Stimulated activated CD4-positive, alpha-beta T cell treated with anti-CD3 and anti-CD28 coated beads, TNF-alpha, amount 100 ng/mL, for 24 hours (primary cell): Measurements from ENCODE around the gene PRKAG2.
"Not testable (repeated sequence)": the region's sequence is repeated elsewhere in the genome, so short reads cannot be mapped to it uniquely, and the experiment has no call there.

Experiments used
- DNase-seq, 3 experiments: peaks; one replicate each; pipeline ENCODE4 v3.0.0-alpha.2; 2020; ENCODE audit warnings: low read depth in 3 of 3

PRKAG2 gene

GRCh38 chr7:151748021-151748420 is 128.9 kb downstream of the PRKAG2 start:
- not testable (repeated sequence) for DNase-seq

GRCh38 chr7:151745706-151746105 is 131.2 kb downstream of the PRKAG2 start:
- DNase-seq: no peak

GRCh38 chr7:151744656-151745638 is 132.0 kb downstream of the PRKAG2 start:
- peak in 1 of 3 experiments; percentile 48 for DNase-seq

- no peak for DNase-seq
Observed at GRCh38 chr7:151744051-151744580, 132.8 kb downstream of the PRKAG2 start.

GRCh38 chr7:151743481-151743983 is 133.4 kb downstream of the PRKAG2 start:
- DNase-seq: no peak

GRCh38 chr7:151742713-151743480 is 134.0 kb downstream of the PRKAG2 start:
- DNase-seq: no peak

GRCh38 chr7:151741585-151741984 is 135.3 kb downstream of the PRKAG2 start:
- no peak for DNase-seq

GRCh38 chr7:151740081-151740851 is 136.6 kb downstream of the PRKAG2 start:
- DNase-seq: no peak

- no peak for DNase-seq
Observed at GRCh38 chr7:151738925-151739324, 138.0 kb downstream of the PRKAG2 start.

GRCh38 chr7:151736403-151736909 is 140.5 kb downstream of the PRKAG2 start:
- DNase-seq: no peak

- DNase-seq: no peak
Observed at GRCh38 chr7:151735851-151736402, 141.0 kb downstream of the PRKAG2 start.

- DNase-seq: no peak
Observed at GRCh38 chr7:151735186-151735850, 141.6 kb downstream of the PRKAG2 start.

- DNase-seq: no peak
Observed at GRCh38 chr7:151732834-151733592, 143.9 kb downstream of the PRKAG2 start.

GRCh38 chr7:151732292-151732691 is 144.6 kb downstream of the PRKAG2 start:
- DNase-seq: no peak

- DNase-seq: no peak
Observed at GRCh38 chr7:151731022-151731441, 145.9 kb downstream of the PRKAG2 start.

GRCh38 chr7:151730591-151730990 is 146.3 kb downstream of the PRKAG2 start:
- DNase-seq: no peak

GRCh38 chr7:151729521-151729921 is 147.4 kb downstream of the PRKAG2 start:
- DNase-seq: no peak

- no peak for DNase-seq
Observed at GRCh38 chr7:151728746-151729145, 148.2 kb downstream of the PRKAG2 start.

GRCh38 chr7:151728286-151728660 is 148.6 kb downstream of the PRKAG2 start:
- DNase-seq: no peak
